Activated T-helper 2 cell treated with anti-CD3 and anti-CD28 coated beads, Interferon-gamma antibody, Interleukin-2, Interleukin-4, amounts not matched to agents 10 μg/mL and 5 μg/mL and 100 μg/mL, durations not matched to agents 14 hours and 24 hours and 36 hours (primary cell): Measurements from ENCODE around the gene C6orf136. TPM values are rescaled to one million over a fixed set of nuclear protein-coding genes. Genes with fewer than 3 reads are reported as not detected.

Experiments used
- DNase-seq: peaks from one replicate; pipeline ENCODE4 v3.0.0; 2021; ENCODE audit warnings: low spot score
- H3K27ac Mint-ChIP-seq: one replicate; pipeline ENCODE4 v1.8.0; 2021; ENCODE audit warnings: mixed read lengths
- H3K27me3 Mint-ChIP-seq: one replicate; pipeline ENCODE4 v1.8.0; 2021; ENCODE audit warnings: low read depth, mixed read lengths
- H3K36me3 Mint-ChIP-seq: one replicate; pipeline ENCODE4 v1.8.0; 2021; ENCODE audit warnings: low read depth, mixed read lengths
- H3K4me1 Mint-ChIP-seq: one replicate; pipeline ENCODE4 v1.8.0; 2021; ENCODE audit warnings: low read depth, mixed read lengths
- H3K4me3 Mint-ChIP-seq: one replicate; pipeline ENCODE4 v1.8.0; 2021; ENCODE audit warnings: low read depth, mild to moderate bottlenecking, moderate library complexity, mixed read lengths
- H3K9me3 Mint-ChIP-seq: one replicate; pipeline ENCODE4 v1.8.0; 2021; ENCODE audit warnings: mixed read lengths
- intact Hi-C: fragments of 100-400 bp; cut with micrococcal nuclease; formaldehyde crosslinking; loops from one replicate; pipeline ENCODE4 v1.15.1; 2023
- total RNA-seq: library from RNA; stranded (reverse); gene quantifications from 2 replicates; pipeline ENCODE4 v1.2.3, GENCODE V29; 2022

C6orf136 gene
- total RNA-seq, 1 donor from 2014 or later, result 23.1 TPM

DNA sequence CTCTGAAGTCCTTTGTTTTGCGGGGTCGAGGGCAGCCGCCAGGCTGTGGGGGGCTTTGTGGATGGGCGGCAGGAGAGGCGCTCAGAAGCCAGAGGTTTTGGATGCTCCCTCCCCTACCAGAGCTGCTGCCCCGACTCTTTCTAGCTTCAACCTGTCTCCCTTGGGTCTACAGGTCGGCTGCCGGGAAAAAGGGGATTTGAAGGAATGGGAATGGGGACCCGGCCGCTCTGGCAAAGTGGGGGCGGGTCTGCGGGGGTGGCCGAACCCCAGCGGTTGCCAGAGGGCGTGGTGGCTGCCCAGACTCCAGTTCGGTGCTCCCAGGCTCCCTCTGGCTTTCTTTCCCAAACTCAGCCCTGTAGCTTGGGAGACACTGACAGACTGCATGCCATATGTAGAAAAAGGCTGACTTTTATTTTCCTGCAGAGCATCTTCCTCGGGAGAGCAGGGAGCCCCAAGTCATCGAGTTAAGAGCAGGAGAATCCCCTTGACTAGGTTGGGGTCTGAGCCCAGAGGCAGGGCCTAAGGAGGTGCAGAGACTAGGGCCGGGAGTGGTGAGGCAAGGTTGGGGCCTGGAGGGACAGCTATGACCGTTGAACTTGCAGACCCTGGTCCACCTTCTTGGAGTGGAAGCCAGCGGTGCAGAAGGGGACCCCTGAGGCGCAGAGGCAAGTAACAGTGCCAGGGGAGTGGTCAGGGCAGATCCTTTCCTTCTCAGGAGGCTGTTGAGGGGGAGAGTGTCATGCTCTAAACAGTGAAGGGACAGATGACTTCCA, 40.9 kb downstream of the C6orf136 start:
- Mint-ChIP-seq H3K4me1 (peaks cover 31% of the 10 kb centered on the region), H3K9me3 (no peaks in the 10 kb centered on the region), H3K27me3 (no peaks in the 10 kb centered on the region), H3K36me3 (peaks cover 39% of the 10 kb centered on the region), H3K27ac (peak overlapping the region; percentile 93), H3K4me3 (peak overlapping the region; percentile 97)
- intact Hi-C loops, result loop anchor here (1.0 to 5.0 kb wide), 3 partner anchors 29 to 964 kb away; partner anchors contain the start of genes BAG6, GNL1, MDC1 and PRR3
- no peak for DNase-seq

DNA sequence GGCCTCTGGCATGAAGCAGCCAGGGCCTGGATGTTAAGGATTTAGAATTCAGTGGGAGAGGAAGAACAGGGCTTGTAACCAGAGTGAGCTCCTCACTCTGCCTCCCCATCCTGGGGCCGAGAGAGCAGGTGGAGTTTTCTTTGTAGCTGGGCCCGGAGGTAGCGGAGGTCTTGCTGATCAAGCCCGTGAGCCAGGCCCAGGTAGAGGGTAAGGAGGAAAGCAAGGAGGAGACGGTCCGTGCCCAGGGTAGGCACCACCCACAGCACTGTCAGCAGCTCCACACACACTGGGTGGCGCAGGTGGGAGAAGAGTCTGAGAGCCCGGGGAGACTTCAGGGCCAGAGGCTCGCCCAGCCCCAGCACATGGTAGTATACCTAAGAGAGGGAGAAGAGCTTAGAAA, 41.6 kb downstream of the C6orf136 start:
- Mint-ChIP-seq H3K27me3 (no peaks in the 10 kb centered on the region), H3K9me3 (no peaks in the 10 kb centered on the region), H3K4me3 (peak overlapping the region; percentile 97), H3K36me3 (peaks cover 32% of the 10 kb centered on the region), H3K4me1 (peaks cover 31% of the 10 kb centered on the region), H3K27ac (peak overlapping the region; percentile 93)
- intact Hi-C loops, result loop anchor here (5.0 kb wide), 2 partner anchors 131 to 964 kb away; partner anchors contain the start of genes BAG6, GNL1 and PRR3
- DNase-seq, result no peak

DNA sequence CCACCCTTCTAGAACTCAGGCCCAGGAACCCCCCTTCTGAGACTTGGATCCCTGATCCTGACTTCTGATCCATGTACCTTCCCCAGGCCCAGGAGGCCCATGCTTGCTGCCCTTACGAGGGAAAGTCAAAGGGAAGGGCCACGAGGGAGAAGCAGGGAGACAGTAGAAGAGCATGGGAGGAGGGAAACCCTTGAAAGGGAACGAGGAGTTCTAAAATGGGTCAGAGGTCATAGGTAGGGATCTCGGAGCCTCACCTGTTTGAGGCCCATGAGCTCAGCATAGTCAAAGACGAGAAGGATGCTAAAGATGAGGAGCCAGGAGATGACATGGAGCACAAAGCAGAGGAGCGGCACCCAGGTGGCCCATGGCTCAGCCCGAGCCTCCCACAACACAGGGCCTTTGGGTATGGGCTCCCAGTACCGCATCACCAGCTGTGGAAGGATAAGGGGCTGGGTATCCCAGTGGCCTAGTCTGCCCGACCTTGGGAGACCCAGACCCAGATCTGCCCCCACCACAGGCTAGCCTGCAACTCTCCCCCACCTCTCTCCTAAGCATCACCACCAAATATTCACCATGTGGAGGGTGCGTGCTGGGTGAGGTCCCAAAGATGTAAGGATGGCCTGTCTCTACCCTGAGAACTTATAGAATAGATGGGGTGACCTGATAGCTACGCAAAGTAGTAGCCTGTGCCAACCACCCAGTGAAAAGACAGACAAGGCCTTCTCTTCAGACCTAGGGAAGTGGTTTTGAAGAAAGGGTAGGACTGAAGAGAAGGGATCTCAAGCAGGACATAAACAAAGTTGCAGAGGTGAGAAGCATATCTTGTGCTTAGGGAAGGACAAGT, 42.3 kb downstream of the C6orf136 start:
- H3K27me3 Mint-ChIP-seq, result no peaks in the 10 kb centered on the region
- peaks cover 31% of the 10 kb centered on the region for H3K4me1 Mint-ChIP-seq
- DNase-seq, result no peak
- intact Hi-C loops, result loop anchor here (5.0 kb wide), 2 partner anchors 132 to 963 kb away; partner anchors contain the start of genes BAG6, GNL1 and PRR3
- no peaks in the 10 kb centered on the region for H3K9me3 Mint-ChIP-seq
- no peak overlapping the region for H3K27ac Mint-ChIP-seq
- peaks cover 25% of the 10 kb centered on the region for H3K36me3 Mint-ChIP-seq
- peak overlapping the region; percentile 97 for H3K4me3 Mint-ChIP-seq

DNA sequence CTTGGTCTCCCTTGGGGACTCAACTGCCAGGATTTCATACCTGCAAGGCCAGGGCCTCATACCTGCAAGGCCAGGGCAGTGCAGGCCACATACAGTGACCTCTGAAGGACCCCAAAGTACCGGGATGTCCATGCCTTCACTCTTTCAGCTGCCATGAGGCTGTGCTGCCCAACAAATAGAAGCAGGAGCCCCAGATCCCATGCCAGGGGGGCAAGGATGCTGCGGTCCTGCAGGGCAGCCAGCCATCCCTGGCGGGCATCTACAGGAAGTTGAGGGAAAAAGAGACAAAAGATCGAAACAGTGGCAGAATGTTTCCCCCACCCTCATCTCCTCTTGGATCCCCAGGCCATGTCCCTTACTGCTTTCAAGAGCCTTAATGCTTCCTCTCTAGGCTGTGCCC, 43.1 kb downstream of the C6orf136 start:
- peak overlapping the region; percentile 97 for H3K4me3 Mint-ChIP-seq
- no peaks in the 10 kb centered on the region for H3K27me3 Mint-ChIP-seq

DNA sequence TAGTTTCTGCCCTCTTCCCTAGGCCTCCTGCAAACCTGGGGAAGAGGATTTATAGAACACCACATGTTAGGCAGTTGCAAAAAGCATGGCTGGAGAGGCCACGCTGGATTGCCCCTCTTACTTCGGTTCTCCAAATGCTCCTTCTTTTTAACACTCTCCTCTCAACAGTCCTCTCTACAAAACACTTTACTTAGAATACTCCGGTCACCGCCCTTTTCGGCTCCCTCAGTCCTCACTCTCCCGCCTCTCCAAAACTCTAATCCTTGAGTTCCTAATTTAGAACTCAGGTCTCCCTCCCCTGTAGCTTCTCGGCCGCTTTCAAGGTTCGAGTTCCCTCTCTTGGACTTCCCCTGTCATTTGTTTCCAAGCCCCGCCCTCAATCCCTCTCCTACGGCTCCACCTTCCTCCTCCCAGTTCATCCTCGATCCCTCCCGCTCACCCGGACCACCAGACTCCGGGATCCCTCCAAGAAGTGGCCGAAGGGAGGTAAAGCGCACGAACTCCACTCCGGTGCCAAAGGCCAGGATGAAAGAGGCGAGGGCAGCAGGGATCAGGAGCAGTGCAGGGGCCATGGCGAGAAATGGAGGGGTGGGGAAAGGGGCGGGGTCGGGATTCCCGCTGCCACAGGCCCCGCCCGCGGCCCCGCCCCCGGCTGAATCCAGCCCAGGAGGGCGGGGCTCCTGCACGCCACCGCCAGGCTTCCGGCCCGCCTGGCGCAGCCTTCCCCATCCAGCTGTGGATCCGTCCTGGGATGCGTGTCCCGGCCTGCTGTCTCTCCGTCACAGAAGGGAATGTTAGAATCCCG, 43.7 kb downstream of the C6orf136 start, which contains the start of gene NRM:
NRM (minus strand) TSS at position 582 of the 805 bp plus-strand sequence; CDS start at position 572, 10 bp downstream.
- Mint-ChIP-seq H3K4me3 (peak within 1 kb of the TSS; percentile 97), H3K36me3 (peaks cover 13% of the 10 kb centered on the region), H3K4me1 (peaks cover 31% of the 10 kb centered on the region), H3K27me3 (no peaks in the 10 kb centered on the region), H3K9me3 (no peaks in the 10 kb centered on the region), H3K27ac (peak within 1 kb of the TSS; percentile 82)
- intact Hi-C loops, result no loop called here
- peak; percentile 56 for DNase-seq

More for the DNA sequence above, 43.1 kb downstream of the C6orf136 start:
- Mint-ChIP-seq H3K4me1 (peaks cover 31% of the 10 kb centered on the region), H3K27ac (peak overlapping the region; percentile 82), H3K9me3 (no peaks in the 10 kb centered on the region), H3K36me3 (peaks cover 20% of the 10 kb centered on the region)
- DNase-seq, result no peak
- intact Hi-C loops, result loop anchor here (5.0 kb wide), 2 partner anchors 133 to 962 kb away; partner anchors contain the start of genes BAG6, GNL1 and PRR3

DNA sequence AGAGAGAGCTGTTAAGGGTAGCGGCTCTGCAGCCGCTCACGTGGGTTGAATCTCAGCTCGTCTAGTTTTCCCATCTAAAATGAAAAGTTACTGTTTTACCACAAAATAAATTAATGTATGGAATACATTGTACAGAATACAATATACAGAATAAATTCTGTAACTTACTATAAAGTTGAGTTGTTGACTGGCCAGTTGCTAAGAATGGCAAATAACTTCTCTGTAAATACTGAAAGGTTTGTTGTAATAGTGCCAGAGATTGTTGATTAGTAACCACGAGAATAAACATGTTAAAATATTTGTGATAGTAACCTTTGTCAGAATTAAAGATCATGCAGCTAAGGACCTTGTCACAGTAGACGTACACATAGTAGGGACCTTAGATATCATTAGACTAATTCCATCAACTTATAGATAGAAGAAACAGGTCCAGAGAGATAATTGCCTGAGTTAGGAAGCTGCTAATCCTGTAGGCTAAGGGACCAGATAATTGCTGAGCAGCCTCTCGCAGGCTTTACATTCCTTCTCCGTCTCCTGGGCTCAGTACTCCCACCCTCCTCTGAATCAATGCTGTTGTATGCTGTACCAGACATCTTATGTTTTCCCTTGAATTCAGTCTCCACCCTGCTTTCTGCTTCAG, 44.4 kb downstream of the C6orf136 start:
- Mint-ChIP-seq H3K36me3 (peaks cover 6% of the 10 kb centered on the region), H3K9me3 (no peaks in the 10 kb centered on the region), H3K27ac (peak overlapping the region; percentile 24), H3K27me3 (no peaks in the 10 kb centered on the region), H3K4me1 (peaks cover 31% of the 10 kb centered on the region), H3K4me3 (peak overlapping the region; percentile 97)
- no peak for DNase-seq
- intact Hi-C loops, result no loop called here

DNA sequence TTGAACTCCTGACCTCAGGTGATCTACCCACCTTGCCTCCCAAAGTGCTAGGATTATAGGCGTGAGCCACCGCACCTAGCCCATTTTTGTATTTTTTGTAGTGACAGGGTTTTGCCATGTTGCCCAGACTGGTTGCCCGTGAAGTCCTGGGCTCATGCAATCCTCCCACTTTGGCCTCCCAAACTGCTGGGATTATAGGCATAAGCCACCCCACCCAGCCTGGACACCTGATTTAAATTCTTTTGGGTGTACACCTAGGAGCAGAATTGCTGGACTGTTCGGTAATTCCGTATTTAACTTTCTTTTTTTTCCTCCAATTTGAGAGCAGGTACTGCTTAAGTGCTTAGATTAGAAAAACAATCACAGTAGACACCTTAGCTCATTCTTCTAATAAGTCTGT, 49.5 kb downstream of the C6orf136 start:
- H3K9me3 Mint-ChIP-seq, result no peaks in the 10 kb centered on the region
- no peak overlapping the region for H3K27ac Mint-ChIP-seq
- intact Hi-C loops, result no loop called here
- H3K36me3 Mint-ChIP-seq, result peaks cover 13% of the 10 kb centered on the region
- no peaks in the 10 kb centered on the region for H3K27me3 Mint-ChIP-seq
- peaks cover 1% of the 10 kb centered on the region for H3K4me1 Mint-ChIP-seq
- DNase-seq, result no peak
- H3K4me3 Mint-ChIP-seq, result no peak overlapping the region

DNA sequence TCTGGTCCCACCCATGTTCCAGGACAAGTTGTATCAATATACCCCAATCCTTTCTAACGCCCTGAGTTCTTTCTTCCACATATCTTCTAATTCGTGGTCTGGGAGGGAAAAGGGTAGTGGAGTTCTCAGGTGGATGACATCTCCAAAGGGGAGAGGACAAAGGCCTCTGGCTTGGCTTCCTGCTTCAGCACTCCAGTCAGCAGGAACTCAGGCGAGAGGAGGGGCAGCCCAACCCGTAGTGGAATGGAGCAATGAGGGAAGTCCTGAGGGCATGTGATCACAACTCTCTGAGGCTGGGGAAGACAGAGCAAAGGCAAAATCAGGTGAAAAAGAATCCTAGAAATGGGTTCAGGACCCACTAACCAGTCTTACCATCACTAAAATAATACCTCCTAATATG, 53.4 kb downstream of the C6orf136 start:
- H3K36me3 Mint-ChIP-seq, result peaks cover 48% of the 10 kb centered on the region

More for the DNA sequence above, 53.4 kb downstream of the C6orf136 start:
- DNase-seq, result no peak
- Mint-ChIP-seq H3K27me3 (no peaks in the 10 kb centered on the region), H3K27ac (no peak overlapping the region), H3K4me3 (no peak overlapping the region), H3K4me1 (peaks cover 1% of the 10 kb centered on the region), H3K9me3 (no peaks in the 10 kb centered on the region)
- intact Hi-C loops, result no loop called here

Other genes with a start within 250 kb of the C6orf136 start
- gene HLA-E, start 157.6 kb upstream of the C6orf136 start, total RNA-seq, result 358 and 360 TPM in 2 replicates
- 79.8 and 88.2 TPM in 2 replicates for gene GNL1, start 90.6 kb upstream of the C6orf136 start, total RNA-seq
- gene PRR3, start 89.8 kb upstream of the C6orf136 start, total RNA-seq, result 35.0 and 36.6 TPM in 2 replicates
- gene ABCF1, start 75.7 kb upstream of the C6orf136 start, total RNA-seq, result 102 and 112 TPM in 2 replicates
- gene PPP1R10, start 29.9 kb upstream of the C6orf136 start, total RNA-seq, result 96.7 and 102 TPM in 2 replicates
- gene MRPS18B, start 29.3 kb upstream of the C6orf136 start, total RNA-seq, result 71.9 and 74.9 TPM in 2 replicates
- 11.8 and 13.9 TPM in 2 replicates for gene ATAT1, start 20.3 kb upstream of the C6orf136 start, total RNA-seq
- gene DHX16, start 25.9 kb downstream of the C6orf136 start, total RNA-seq, result 48.4 and 48.5 TPM in 2 replicates
- 137 and 144 TPM in 2 replicates for gene PPP1R18, start 39.5 kb downstream of the C6orf136 start, total RNA-seq
- 23.1 and 24.2 TPM in 2 replicates for gene NRM, start 43.9 kb downstream of the C6orf136 start, total RNA-seq
- 88.3 and 96.6 TPM in 2 replicates for gene MDC1, start 70.1 kb downstream of the C6orf136 start, total RNA-seq
- 1,115 and 1,128 TPM in 2 replicates for gene TUBB, start 73.2 kb downstream of the C6orf136 start, total RNA-seq
- 201 and 214 TPM in 2 replicates for gene FLOT1, start 95.6 kb downstream of the C6orf136 start, total RNA-seq
- gene IER3, start 97.4 kb downstream of the C6orf136 start, total RNA-seq, result 185 and 190 TPM in 2 replicates
- gene DDR1, start 237.4 kb downstream of the C6orf136 start, total RNA-seq, result 11.3 and 13.7 TPM in 2 replicates